HFF-Myc (cell line): ENCODE data around the gene RPL38.

Experiments used
- DNase-seq: peaks from one replicate; pipeline ENCODE4 v3.0.0-alpha.2; 2011; ENCODE audit warnings: low read depth; ENCODE audit errors: extremely low read depth
- H3K4me3 ChIP-seq: replicated peaks from 2 replicates; pipeline ENCODE4 v1.5.1; 2011; ENCODE audit warnings: low read depth, mild to moderate bottlenecking, control low read depth, low read length
- TF ChIP-seq, protein P1 (sequence below): IDR thresholded peaks from 2 replicates; pipeline ENCODE4 v1.5.1; 2012; ENCODE audit warnings: mild to moderate bottlenecking, low read depth, low read length, control low read depth; ENCODE audit errors: missing control alignments

Gene RPL38

DNA sequence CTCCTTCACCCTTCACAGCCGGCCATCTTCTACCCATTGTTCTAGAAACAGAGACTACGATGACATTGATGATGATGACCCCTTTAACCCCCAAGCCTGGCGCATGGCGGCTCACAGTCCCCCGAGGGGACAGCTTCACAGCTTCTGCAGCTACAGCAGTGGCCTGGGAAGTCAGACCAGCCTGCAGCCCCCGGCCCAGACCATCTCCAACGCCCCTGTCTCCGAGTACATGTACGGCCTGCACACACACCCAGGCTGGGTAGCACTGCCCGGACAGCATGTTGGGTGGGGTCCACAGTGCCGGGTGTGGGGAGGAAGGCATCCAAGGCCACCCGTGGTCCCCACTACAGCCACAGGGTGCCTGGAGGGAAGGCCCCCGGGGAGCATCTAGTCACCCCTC, 49.6 kb downstream of the RPL38 start:
- no peak for DNase-seq
- H3K4me3 ChIP-seq, result no peak overlapping the region
- TF ChIP-seq, protein P1, sequence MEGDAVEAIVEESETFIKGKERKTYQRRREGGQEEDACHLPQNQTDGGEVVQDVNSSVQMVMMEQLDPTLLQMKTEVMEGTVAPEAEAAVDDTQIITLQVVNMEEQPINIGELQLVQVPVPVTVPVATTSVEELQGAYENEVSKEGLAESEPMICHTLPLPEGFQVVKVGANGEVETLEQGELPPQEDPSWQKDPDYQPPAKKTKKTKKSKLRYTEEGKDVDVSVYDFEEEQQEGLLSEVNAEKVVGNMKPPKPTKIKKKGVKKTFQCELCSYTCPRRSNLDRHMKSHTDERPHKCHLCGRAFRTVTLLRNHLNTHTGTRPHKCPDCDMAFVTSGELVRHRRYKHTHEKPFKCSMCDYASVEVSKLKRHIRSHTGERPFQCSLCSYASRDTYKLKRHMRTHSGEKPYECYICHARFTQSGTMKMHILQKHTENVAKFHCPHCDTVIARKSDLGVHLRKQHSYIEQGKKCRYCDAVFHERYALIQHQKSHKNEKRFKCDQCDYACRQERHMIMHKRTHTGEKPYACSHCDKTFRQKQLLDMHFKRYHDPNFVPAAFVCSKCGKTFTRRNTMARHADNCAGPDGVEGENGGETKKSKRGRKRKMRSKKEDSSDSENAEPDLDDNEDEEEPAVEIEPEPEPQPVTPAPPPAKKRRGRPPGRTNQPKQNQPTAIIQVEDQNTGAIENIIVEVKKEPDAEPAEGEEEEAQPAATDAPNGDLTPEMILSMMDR, result no peak

DNA sequence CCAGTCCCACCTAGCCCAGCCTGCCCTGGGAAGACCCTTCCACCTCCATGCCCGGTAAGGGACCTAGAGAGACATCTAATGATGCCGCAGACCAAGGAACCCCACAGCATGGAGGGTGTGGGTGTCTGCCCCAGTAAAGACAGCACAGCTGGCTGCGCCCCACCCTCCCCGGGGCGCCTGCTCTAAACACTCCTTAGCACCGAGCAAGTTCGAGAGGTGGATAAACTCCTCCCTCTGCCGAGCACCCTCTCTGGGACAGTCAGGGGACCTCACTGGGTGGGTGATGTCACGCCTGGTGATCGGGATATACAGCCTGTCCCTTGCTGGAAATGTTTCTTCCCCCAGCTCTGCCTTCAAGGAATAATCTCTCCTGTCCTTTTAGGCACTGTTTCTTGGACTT, 53.8 kb downstream of the RPL38 start:
- TF ChIP-seq, protein P1, result no peak
- no peak overlapping the region for H3K4me3 ChIP-seq
- DNase-seq, result no peak

DNA sequence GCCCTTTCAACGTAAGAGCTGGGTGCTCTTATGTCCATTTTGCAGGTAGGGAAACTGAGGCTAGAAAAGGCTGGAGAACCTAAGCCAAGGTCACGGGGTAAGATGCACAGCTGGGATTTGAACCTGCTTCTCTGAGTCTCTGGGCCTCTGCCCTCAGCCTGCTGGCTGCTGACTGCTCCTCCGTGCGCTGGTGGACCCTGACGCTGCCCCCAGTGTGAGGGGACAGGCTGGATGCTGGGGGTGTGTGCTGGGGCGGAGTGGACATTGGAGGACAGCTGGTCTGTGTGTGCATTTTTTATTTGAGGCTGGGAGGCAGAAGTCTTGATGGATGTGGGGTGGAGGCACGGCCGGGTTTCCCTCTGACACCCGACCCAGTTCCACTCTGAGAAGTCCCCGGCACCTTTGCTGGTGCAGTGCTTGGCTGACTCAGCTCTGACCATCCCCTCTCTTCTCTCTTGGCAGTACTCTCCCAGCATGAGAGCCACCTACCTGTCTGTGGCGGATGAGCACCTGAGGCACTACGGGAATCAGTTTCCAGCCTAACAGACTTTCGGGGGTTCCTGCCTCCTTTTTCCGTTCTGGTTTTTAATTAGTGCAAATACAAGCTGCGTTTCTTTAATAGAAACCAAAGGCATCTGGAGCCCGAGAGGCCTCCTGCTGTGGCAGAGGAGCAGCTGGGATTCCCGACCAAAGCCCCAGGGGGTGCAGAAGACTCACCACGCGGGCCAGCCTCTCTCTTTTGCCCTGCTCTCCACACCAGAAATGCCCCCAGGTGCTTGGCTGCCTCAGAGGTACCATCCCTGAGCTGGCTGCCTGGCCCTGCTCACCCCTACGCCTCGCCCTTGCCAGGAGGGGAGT, 56.4 kb downstream of the RPL38 start:
- DNase-seq, result no peak

More for the DNA sequence above, 56.4 kb downstream of the RPL38 start:
- H3K4me3 ChIP-seq, result no peak overlapping the region
- TF ChIP-seq, protein P1, result no peak
